Endothelial cell of umbilical vein (primary cell): ENCODE measurements around the gene DSE. TPM values are rescaled to one million over a fixed set of nuclear protein-coding genes. Genes with fewer than 3 reads are reported as not detected.

Source experiments
- BruUV-seq: library from RNA; stranded (reverse); fragments of 400-500 nt; replicated peaks from 2 replicates; lab custom pipeline; 2021; lab: Mats Ljungman, UMichigan
- CTCF ChIA-PET: fragments of 300-600, 350-600 bp; sonication (Branson Sonifier 250); formaldehyde crosslinking; loops from one replicate; lab custom pipeline; 2021; ENCODE audit warnings: antibody characterized with exemption, inconsistent platforms; lab: Charles Lee
- POLR2A ChIA-PET: fragments of 300-600, 350-600 bp; sonication (Branson Sonifier 250); formaldehyde crosslinking; loops from one replicate; lab custom pipeline; 2021; ENCODE audit warnings: antibody characterized with exemption, inconsistent platforms; lab: Charles Lee
- DNase-seq: peaks from one replicate; pipeline ENCODE4 v3.0.0-alpha.2; 2011; ENCODE audit warnings: low read depth, low spot score
- FAIRE-seq: peaks from 2 replicates; lab custom pipeline; 2011; peaks lifted over from hg19 to GRCh38; lab: Jason Lieb, UNC
- H2AFZ ChIP-seq: 2 replicates; pipeline ENCODE4 v1.6.0; 2012; ENCODE audit warnings: low read depth, low read length, control low read depth, inconsistent platforms
- H3K27ac ChIP-seq: 2 replicates; pipeline ENCODE4 v1.5.1; 2011; ENCODE audit warnings: low read depth, mild to moderate bottlenecking, control low read depth, low read length, moderate library complexity; ENCODE audit not compliant: insufficient read depth
- H3K27me3 ChIP-seq, 2 experiments: 2 replicates each; pipeline versions ENCODE4 v1.6.0 to v1.6.1; 2011; ENCODE audit warnings: low read length in 2 of 2, mixed read lengths in 1 of 2; ENCODE audit not compliant: control insufficient read depth in 2 of 2, insufficient read depth in 2 of 2
- H3K36me3 ChIP-seq, 2 experiments: 2 replicates in 1 of 2; 3 replicates in 1 of 2; pipeline ENCODE4 v1.5.1; 2011; ENCODE audit warnings: low read length in 2 of 2, mild to moderate bottlenecking in 1 of 2, moderate library complexity in 1 of 2; ENCODE audit not compliant: control insufficient read depth in 2 of 2, insufficient read depth in 2 of 2; ENCODE audit errors: extremely low read depth in 1 of 2
- H3K4me1 ChIP-seq: 3 replicates; pipeline ENCODE4 v1.5.1; 2011; ENCODE audit warnings: mild to moderate bottlenecking, low read length; ENCODE audit not compliant: control insufficient read depth, insufficient read depth; ENCODE audit errors: extremely low read depth
- H3K4me2 ChIP-seq: 2 replicates; pipeline ENCODE4 v1.6.1; 2011; ENCODE audit warnings: low read length, control low read depth, mixed read lengths; ENCODE audit not compliant: insufficient read depth
- H3K4me3 ChIP-seq, 3 experiments: fragments of 200-600 bp in 1 of 3; sonication (generic), shearing (Covaris generic) in 1 of 3; replicated peaks in 1 of 3; 2 replicates each; pipeline ENCODE4 v1.5.1; 2011 to 2016; ENCODE audit warnings: control low read depth in 3 of 3, low read length in 3 of 3, mild to moderate bottlenecking in 2 of 3, inconsistent platforms in 1 of 3, low read depth in 1 of 3, moderate library complexity in 1 of 3; ENCODE audit not compliant: insufficient read depth in 1 of 3
- H3K79me2 ChIP-seq: 2 replicates; pipeline ENCODE4 v1.6.0; 2012; ENCODE audit warnings: low read length, inconsistent platforms; ENCODE audit not compliant: control insufficient read depth, insufficient read depth
- H3K9ac ChIP-seq: replicated peaks from 2 replicates; pipeline ENCODE3; 2011; ENCODE audit warnings: low read length, control low read depth; ENCODE audit not compliant: insufficient read depth; ENCODE audit errors: extremely low read depth
- H3K9me1 ChIP-seq: replicated peaks from 3 replicates; pipeline ENCODE4 v1.6.0; 2011; ENCODE audit warnings: mild to moderate bottlenecking, low read length; ENCODE audit not compliant: control insufficient read depth, insufficient read depth; ENCODE audit errors: extremely low read depth
- H3K9me3 ChIP-seq: replicated peaks from 2 replicates; pipeline ENCODE4 v1.5.1; 2012; ENCODE audit warnings: low read length, inconsistent platforms; ENCODE audit not compliant: control insufficient read depth, insufficient read depth
- H4K20me1 ChIP-seq: replicated peaks from 2 replicates; pipeline ENCODE3; 2011; ENCODE audit warnings: mild to moderate bottlenecking, low read length; ENCODE audit not compliant: control insufficient read depth, insufficient read depth; ENCODE audit errors: extremely low read depth
- CTCF ChIP-seq, 2 donors: IDR thresholded peaks; 1 replicate in 1 of 2; 2 replicates in 1 of 2; pipeline ENCODE4 v1.5.1; 2011; ENCODE audit warnings: low read length in 2 of 2, mild to moderate bottlenecking in 2 of 2, moderate library complexity in 2 of 2, control low read depth in 1 of 2, inconsistent platforms in 1 of 2, low read depth in 1 of 2; ENCODE audit not compliant: insufficient read depth in 1 of 2; ENCODE audit errors: extremely low read depth in 1 of 2
- EZH2 ChIP-seq: IDR thresholded peaks from 2 replicates; pipeline ENCODE4 v1.6.1; 2012; ENCODE audit warnings: borderline replicate concordance, low read depth, mild to moderate bottlenecking, moderate library complexity, low read length, inconsistent platforms; ENCODE audit not compliant: severe bottlenecking
- FOS ChIP-seq: IDR thresholded peaks from 2 replicates; pipeline ENCODE4 v1.6.1; 2011; ENCODE audit warnings: mild to moderate bottlenecking, low read length, moderate library complexity, borderline replicate concordance; ENCODE audit not compliant: insufficient read depth
- GATA2 ChIP-seq: IDR thresholded peaks from 2 replicates; pipeline ENCODE4 v1.7.0; 2011; ENCODE audit warnings: low read depth, mild to moderate bottlenecking, moderate library complexity, mixed read lengths, low read length; ENCODE audit not compliant: insufficient read length, insufficient read depth
- JUN ChIP-seq: IDR thresholded peaks from 2 replicates; pipeline ENCODE4 v1.6.1; 2011; ENCODE audit warnings: borderline replicate concordance, low read depth; ENCODE audit not compliant: insufficient read length, insufficient read depth
- MAX ChIP-seq: IDR thresholded peaks from 2 replicates; pipeline ENCODE4 v1.6.1; 2011; ENCODE audit not compliant: insufficient read depth, insufficient read length
- MYC ChIP-seq: IDR thresholded peaks from one replicate; pipeline ENCODE4 v1.6.1; 2011; ENCODE audit warnings: mild to moderate bottlenecking, low read depth, low read length
- POLR2A ChIP-seq: IDR thresholded peaks from 2 replicates; pipeline ENCODE4 v1.6.1; 2012; ENCODE audit warnings: low read depth, mild to moderate bottlenecking, control low read depth, low read length
- POLR2AphosphoS5 ChIP-seq: IDR thresholded peaks from 2 replicates; pipeline ENCODE4 v1.6.1; 2012; ENCODE audit warnings: low read depth, mild to moderate bottlenecking, control low read depth, low read length, moderate library complexity; ENCODE audit not compliant: insufficient read depth
- dilution Hi-C: fragments of 300-500 bp; cut with MboI; formaldehyde crosslinking; loops from one replicate; pipeline ENCODE4 v1.15.0; 2019; ENCODE audit warnings: low sequenced_read_pairs; ENCODE audit not compliant: extremely low pct_ligation_motif_present
- intact Hi-C: fragments of 100-400 bp; cut with micrococcal nuclease; formaldehyde crosslinking; loops from one replicate; pipeline ENCODE4 v1.10.0; 2022
- polyA plus RNA-seq, 4 experiments: library from polyadenylated mRNA; depleted of rRNA in 3 of 4; stranded (reverse) in 3 of 4; unstranded in 1 of 4; fragments of >200 nt; gene quantifications; 2 replicates each; pipeline versions ENCODE4 v1.2.1 to v1.2.3, GENCODE V29; 2011 to 2012; ENCODE audit warnings: missing spikeins in 1 of 4
- total RNA-seq: library from RNA; stranded (reverse); gene quantifications from 2 replicates; pipeline ENCODE4 v1.2.3, GENCODE V29; 2021

The DSE gene
- total and polyA plus RNA-seq, 2 donors (not counting 3 experiments of a cell fraction or from before 2014, with no cell fraction given): 12.0 to 25.0 TPM

GRCh38 chr6:116446399-116446798, 75.7 kb downstream of the DSE start:
- H3K4me1 ChIP-seq: peaks cover 3% of the 10 kb centered on the region
- H4K20me1 ChIP-seq: no peaks in the 10 kb centered on the region
- no peaks in the 10 kb centered on the region for H3K9me1 ChIP-seq
- H3K79me2 ChIP-seq: no peaks in the 10 kb centered on the region
- FAIRE-seq: no peak
- H3K27ac ChIP-seq: no peak overlapping the region
- no peaks in the 10 kb centered on the region for H3K36me3 ChIP-seq
- H3K4me3 ChIP-seq: no peak overlapping the region
- no peak for DNase-seq
- H3K9ac ChIP-seq: no peak overlapping the region
- intact Hi-C loops (no loop called here), dilution Hi-C loops (no loop called here)
- BruUV-seq: no TSS peak
- H3K4me2 ChIP-seq: no peak overlapping the region
- ChIA-PET POLR2A (no interaction called here), CTCF (interaction anchor here (0.7 to 4.4 kb wide), 7 partner anchors 12 to 228 kb away, joined by 3 to 36 read pairs (median 4); partner anchors contain the start of gene CALHM5)
- no peaks in the 10 kb centered on the region for H3K27me3 ChIP-seq
- H3K9me3 ChIP-seq: no peaks in the 10 kb centered on the region
- H2AFZ ChIP-seq: no peak overlapping the region
- TF ChIP-seq FOS (no peak), GATA2 (no peak), POLR2AphosphoS5 (no peak), CTCF (IDR thresholded peaks at IDR 0.05; ENCODE audit: extremely low read depth in 1 of 2, insufficient read depth in 1 of 2, low read depth in 1 of 2, low read length in 2 of 2) (no peak), EZH2 (no peak), MAX (no peak), POLR2A (no peak), JUN (no peak), MYC (no peak)
